HCT116 (cell line): ENCODE results near the gene DBP. TPM values are rescaled to one million over a fixed set of nuclear protein-coding genes. Genes with fewer than 3 reads are reported as not detected.
"Not testable (repeated sequence)": the region's sequence is repeated elsewhere in the genome, so short reads cannot be mapped to it uniquely, and the experiment has no call there.

Experiments used
- ATAC-seq: fragments of 200-7000 bp; cut with Tn5 transposase; 2 replicates; pipeline ENCODE4 v1.9.1; 2020; ENCODE audit warnings: mild to moderate bottlenecking, moderate library complexity
- BruUV-seq: library from RNA; stranded (reverse); fragments of 400-500 nt; replicated peaks from 2 replicates; lab custom pipeline; 2021; lab: Mats Ljungman, UMichigan
- CTCF ChIA-PET: fragments of 300-600 bp; sonication (Branson Sonifier 250); formaldehyde crosslinking; loops from one replicate; lab custom pipeline; 2021; ENCODE audit warnings: antibody characterized with exemption; lab: Charles Lee
- POLR2A ChIA-PET: fragments of 300-600, 350-600 bp; sonication (Branson Sonifier 250); formaldehyde crosslinking; loops from one replicate; lab custom pipeline; 2021; ENCODE audit warnings: antibody characterized with exemption; lab: Charles Lee
- RAD21 ChIA-PET, 2 experiments: fragments of 300-600 bp; sonication (Branson Sonifier 250); formaldehyde crosslinking; loops; one replicate each; lab custom pipeline; 2023; ENCODE audit warnings: low total read pairs in 2 of 2; ENCODE audit not compliant: uncharacterized antibody in 2 of 2, unreplicated experiment in 2 of 2, low non-redundant PET in 1 of 2; lab: Charles Lee
- DNase-seq: peaks from one replicate; pipeline ENCODE4 v3.0.0-alpha.2; 2010; ENCODE audit warnings: low read depth, low spot score
- H2AFZ ChIP-seq: fragments of 200-600 bp; shearing (Covaris generic), sonication (generic); 2 replicates; pipeline ENCODE4 v1.6.1; 2017; ENCODE audit warnings: low read depth, mixed run types, mixed read lengths, antibody characterized with exemption, low read length; ENCODE audit not compliant: poor library complexity, severe bottlenecking
- H3K27ac ChIP-seq: 2 replicates; pipeline ENCODE4 v1.5.1; 2012; ENCODE audit warnings: low read depth, low read length
- H3K27me3 ChIP-seq: fragments of 200-600 bp; sonication (generic); 2 replicates; pipeline ENCODE4 v1.6.1; 2016; ENCODE audit warnings: mixed run types, low read length, mixed read lengths; ENCODE audit not compliant: insufficient read depth
- H3K36me3 ChIP-seq, 2 experiments: fragments of 200-500 bp in 1 of 2; fragments of 200-600 bp in 1 of 2; sonication (Bioruptor generic) in 1 of 2; sonication (generic) in 1 of 2; 2 replicates each; pipeline versions ENCODE4 v1.5.1 to v1.6.1; 2014 to 2016; ENCODE audit warnings: low read length in 2 of 2, inconsistent platforms in 1 of 2, mixed read lengths in 1 of 2, mixed run types in 1 of 2; ENCODE audit not compliant: insufficient read depth in 2 of 2, control insufficient read depth in 1 of 2
- H3K4me1 ChIP-seq, 2 experiments: fragments of 200-600 bp in 1 of 2; sonication (generic) in 1 of 2; 2 replicates each; pipeline versions ENCODE4 v1.5.1 to v1.6.1; 2012 to 2017; ENCODE audit warnings: low read length in 2 of 2, inconsistent platforms in 1 of 2, mild to moderate bottlenecking in 1 of 2, mixed read lengths in 1 of 2, mixed run types in 1 of 2, moderate library complexity in 1 of 2; ENCODE audit not compliant: insufficient read depth in 2 of 2, control insufficient read depth in 1 of 2
- H3K4me2 ChIP-seq: fragments of 200-600 bp; sonication (generic); 2 replicates; pipeline ENCODE4 v1.6.1; 2017; ENCODE audit warnings: mixed run types, low read length, mixed read lengths
- H3K4me3 ChIP-seq, 2 experiments: fragments of 200-600 bp in 1 of 2; sonication (generic) in 1 of 2; replicated peaks in 1 of 2; 2 replicates each; pipeline ENCODE4 v1.5.1; 2011 to 2016; ENCODE audit warnings: low read length in 2 of 2, control low read depth in 1 of 2, low read depth in 1 of 2, mild to moderate bottlenecking in 1 of 2, mixed read lengths in 1 of 2, mixed run types in 1 of 2
- H3K79me2 ChIP-seq: fragments of 200-600 bp; sonication (generic); 2 replicates; pipeline ENCODE4 v1.6.1; 2017; ENCODE audit warnings: mild to moderate bottlenecking, mixed run types, low read length, moderate library complexity, mixed read lengths; ENCODE audit not compliant: insufficient read depth
- H3K9ac ChIP-seq: fragments of 200-600 bp; sonication (generic); 2 replicates; pipeline ENCODE4 v1.6.1; 2016; ENCODE audit warnings: low read length, mixed read lengths
- H3K9me2 ChIP-seq: fragments of 200-600 bp; sonication (generic), shearing (Covaris generic); 2 replicates; pipeline ENCODE4 v1.6.1; 2017; ENCODE audit warnings: mixed run types, mild to moderate bottlenecking, moderate library complexity; ENCODE audit not compliant: insufficient read depth
- H3K9me3 ChIP-seq, 2 experiments: fragments of 200-500 bp in 1 of 2; fragments of 200-600 bp in 1 of 2; sonication (Bioruptor generic) in 1 of 2; sonication (generic) in 1 of 2; 2 replicates each; pipeline ENCODE4 v1.6.1; 2014 to 2017; ENCODE audit warnings: low read length in 2 of 2, mixed read lengths in 2 of 2, inconsistent platforms in 1 of 2, low read depth in 1 of 2, mild to moderate bottlenecking in 1 of 2, mixed run types in 1 of 2, moderate library complexity in 1 of 2; ENCODE audit not compliant: control insufficient read depth in 1 of 2, insufficient read depth in 1 of 2
- H4K20me1 ChIP-seq: fragments of 200-600 bp; sonication (generic), shearing (Covaris generic); 2 replicates; pipeline ENCODE4 v1.6.1; 2017; ENCODE audit warnings: mixed run types, mild to moderate bottlenecking, moderate library complexity; ENCODE audit not compliant: insufficient read depth
- ATF3 ChIP-seq: IDR thresholded peaks from 2 replicates; pipeline ENCODE4 v1.6.1; 2012
- CBX3 ChIP-seq: IDR thresholded peaks from 2 replicates; pipeline ENCODE4 v1.6.1; 2012; ENCODE audit warnings: low read depth
- CEBPB ChIP-seq: IDR thresholded peaks from 2 replicates; pipeline ENCODE4 v1.6.1; 2012; ENCODE audit warnings: low read depth
- EGR1 ChIP-seq: IDR thresholded peaks from 2 replicates; pipeline ENCODE4 v1.6.1; 2012; ENCODE audit warnings: low read depth
- ELF1 ChIP-seq: IDR thresholded peaks from 2 replicates; pipeline ENCODE4 v1.6.1; 2012; ENCODE audit warnings: low read depth, borderline replicate concordance
- EZH2phosphoT487 ChIP-seq: fragments of 200-600 bp; IDR thresholded peaks from 2 replicates; pipeline ENCODE4 v1.6.1; 2018; ENCODE audit warnings: antibody characterized with exemption, borderline replicate concordance
- FOSL1 ChIP-seq: IDR thresholded peaks from 2 replicates; pipeline ENCODE4 v1.6.1; 2012; ENCODE audit warnings: low read depth
- RAD21 ChIP-seq: IDR thresholded peaks from 2 replicates; pipeline ENCODE4 v1.6.1; 2012; ENCODE audit warnings: low read depth, mild to moderate bottlenecking
- SIN3A ChIP-seq: IDR thresholded peaks from 2 replicates; pipeline ENCODE4 v1.6.1; 2012; ENCODE audit warnings: low read depth
- YY1 ChIP-seq: IDR thresholded peaks from 2 replicates; pipeline ENCODE4 v1.6.1; 2011; ENCODE audit warnings: low read length, low read depth, moderate library complexity, mild to moderate bottlenecking; ENCODE audit not compliant: insufficient replicate concordance; ENCODE audit errors: extremely low read depth
- ZBTB33 ChIP-seq: IDR thresholded peaks from 2 replicates; pipeline ENCODE4 v1.6.1; 2011; ENCODE audit warnings: mild to moderate bottlenecking, low read length, moderate library complexity; ENCODE audit not compliant: insufficient replicate concordance; ENCODE audit errors: extremely low read depth
- ZFX ChIP-seq: fragments of 450-650 bp; IDR thresholded peaks from 2 replicates; pipeline ENCODE4 v1.6.1; 2017
- ZNF274 ChIP-seq: fragments of 200-500 bp; sonication (Bioruptor generic); IDR thresholded peaks from 2 replicates; pipeline ENCODE4 v1.6.1; 2014; ENCODE audit warnings: mild to moderate bottlenecking, low read depth, low read length, inconsistent platforms
- intact Hi-C: fragments of 100-400 bp; cut with micrococcal nuclease; formaldehyde crosslinking; loops from 2 replicates; pipeline ENCODE4 v1.10.0; 2022
- total RNA-seq: library from RNA; stranded (reverse); gene quantifications from one replicate; pipeline ENCODE4 v1.2.1, GENCODE V29; 2021; ENCODE audit not compliant: unreplicated experiment

Gene DBP
- total RNA-seq, 1 experiment from 2014 or later: 45.9 TPM

- intact Hi-C loops: no loop called here
- Histone ChIP-seq H3K4me2 (no peak overlapping the region), H3K4me3 (no peak overlapping the region), H3K79me2 (no peaks in the 10 kb centered on the region), H3K9ac (no peak overlapping the region), H3K36me3 (no peaks in the 10 kb centered on the region), H3K4me1 (peaks cover 25 to 30% of the 10 kb centered on the region in 2 experiments), H4K20me1 (no peaks in the 10 kb centered on the region), H2AFZ (no peak overlapping the region), H3K9me3 (no peaks in the 10 kb centered on the region), H3K9me2 (no peaks in the 10 kb centered on the region), H3K27ac (no peak overlapping the region; the same call in 1 of the 2 replicates), H3K27me3 (no peaks in the 10 kb centered on the region)
- ATAC-seq (no peak), DNase-seq (no peak)
- no TSS peak for BruUV-seq
- ChIA-PET POLR2A (no interaction called here), RAD21 (no interaction called here), CTCF (no interaction called here)
- TF ChIP-seq ZFX (no peak), ZNF274 (no peak), YY1 (no peak), ZBTB33 (no peak), ELF1 (no peak), CEBPB (no peak), FOSL1 (no peak), EZH2phosphoT487 (no peak), RAD21 (no peak), ATF3 (no peak), SIN3A (no peak), EGR1 (no peak), CBX3 (no peak)
Measured at GRCh38 chr19:48680436-48681126, 43.4 kb upstream of the DBP start.

GRCh38 chr19:48680006-48680405, 42.8 kb upstream of the DBP start:
- RAD21 ChIA-PET, H2AFZ ChIP-seq, H3K9me3 ChIP-seq, CTCF ChIA-PET, DNase-seq, H3K27me3 ChIP-seq, H3K27ac ChIP-seq, POLR2A ChIA-PET, H3K4me2 ChIP-seq, H3K36me3 ChIP-seq, H4K20me1 ChIP-seq, H3K79me2 ChIP-seq, H3K9ac ChIP-seq, H3K9me2 ChIP-seq, H3K4me3 ChIP-seq, intact Hi-C loops, BruUV-seq, ATAC-seq: not testable (repeated sequence)
- peaks cover 21 to 30% of the 10 kb centered on the region in 2 experiments for H3K4me1 ChIP-seq
